Hematopoietic multipotent progenitor cell treated with erythropoietin and hydrocortisone succinate and interleukin-3 and kit ligand, for 15 days (in vitro differentiated cells): ENCODE data around the gene PSMD13.

Source experiments
- DNase-seq: peaks from one replicate; pipeline ENCODE4 v3.0.0-alpha.2; 2015; ENCODE audit warnings: low spot score

The PSMD13 gene

GRCh38 chr11:289712-290620, 53.2 kb downstream of the PSMD13 start:
- DNase-seq, result no peak

- no peak for DNase-seq
Observed at GRCh38 chr11:290621-291231, 54.0 kb downstream of the PSMD13 start.

- DNase-seq, result no peak
Observed at GRCh38 chr11:291281-292210, 54.8 kb downstream of the PSMD13 start.

GRCh38 chr11:292211-293121, 55.7 kb downstream of the PSMD13 start:
- no peak for DNase-seq

- DNase-seq, result no peak
Observed at GRCh38 chr11:293271-293851, 56.6 kb downstream of the PSMD13 start.

GRCh38 chr11:293852-294661, 57.3 kb downstream of the PSMD13 start:
- no peak for DNase-seq

GRCh38 chr11:294780-295179, 58.0 kb downstream of the PSMD13 start:
- DNase-seq, result no peak

GRCh38 chr11:295351-296170, 58.8 kb downstream of the PSMD13 start:
- no peak for DNase-seq

- DNase-seq, result no peak
Observed at GRCh38 chr11:296171-297050, 59.6 kb downstream of the PSMD13 start.

GRCh38 chr11:297051-297585, 60.3 kb downstream of the PSMD13 start:
- no peak for DNase-seq

- no peak for DNase-seq
Observed at GRCh38 chr11:297586-298405, 61.0 kb downstream of the PSMD13 start.

- no peak for DNase-seq
Observed at GRCh38 chr11:298406-299065, 61.8 kb downstream of the PSMD13 start.

- no peak for DNase-seq
Observed at GRCh38 chr11:299081-299891, 62.5 kb downstream of the PSMD13 start, which contains the start of gene IFITM5. TSS of gene IFITM5 (minus strand) at chr11:299526. CDS start at chr11:299490, 36 bp downstream.

- DNase-seq, result no peak
Observed at GRCh38 chr11:299951-300735, 63.4 kb downstream of the PSMD13 start.
